OCI-LY7 (cell line): ENCODE measurements around the gene ABLIM1. TPM values are rescaled to one million over a fixed set of nuclear protein-coding genes. Genes with fewer than 3 reads are reported as not detected.

Experiments
- BruUV-seq: library from RNA; stranded (reverse); fragments of 400-500 nt; replicated peaks from 2 replicates; lab custom pipeline; 2021; lab: Mats Ljungman, UMichigan
- CTCF ChIA-PET: fragments of 300-600 bp; sonication (Branson Sonifier 250); formaldehyde crosslinking; loops from one replicate; lab custom pipeline; 2022; ENCODE audit warnings: antibody characterized with exemption; ENCODE audit not compliant: unreplicated experiment; lab: Charles Lee
- POLR2A ChIA-PET: fragments of 300-600 bp; sonication (Branson Sonifier 250); formaldehyde crosslinking; loops from one replicate; lab custom pipeline; 2022; ENCODE audit warnings: antibody characterized with exemption; lab: Charles Lee
- DNase-seq: peaks from one replicate; pipeline ENCODE4 v3.0.0-alpha.2; 2015; ENCODE audit warnings: low spot score
- H2AFZ ChIP-seq: fragments of 200-600 bp; sonication (generic), shearing (Covaris generic); 2 replicates; pipeline ENCODE4 v1.6.1; 2014; ENCODE audit warnings: mild to moderate bottlenecking, antibody characterized with exemption, low read length, moderate library complexity
- H3K27ac ChIP-seq: fragments of 200-600 bp; sonication (generic); 2 replicates; pipeline ENCODE4 v1.5.1; 2014; ENCODE audit warnings: mixed run types, low read depth, mild to moderate bottlenecking, moderate library complexity, low read length, inconsistent platforms; ENCODE audit not compliant: poor library complexity, severe bottlenecking
- H3K36me3 ChIP-seq: fragments of 200-600 bp; sonication (generic); 2 replicates; pipeline ENCODE4 v1.6.1; 2014; ENCODE audit warnings: mild to moderate bottlenecking, antibody characterized with exemption, low read length, moderate library complexity, mixed read lengths; ENCODE audit not compliant: insufficient read depth
- H3K4me1 ChIP-seq: fragments of 200-600 bp; sonication (generic); 2 replicates; pipeline ENCODE4 v1.5.1; 2014; ENCODE audit warnings: mild to moderate bottlenecking, low read length; ENCODE audit not compliant: insufficient read depth, poor library complexity, severe bottlenecking
- H3K4me2 ChIP-seq: fragments of 200-600 bp; sonication (generic); 2 replicates; pipeline ENCODE4 v1.6.1; 2014; ENCODE audit warnings: mild to moderate bottlenecking, low read length
- H3K4me3 ChIP-seq: fragments of 200-600 bp; sonication (generic); 2 replicates; pipeline ENCODE4 v1.5.1; 2014; ENCODE audit warnings: mild to moderate bottlenecking, low read depth, low read length; ENCODE audit not compliant: poor library complexity, severe bottlenecking
- H3K79me2 ChIP-seq: fragments of 200-600 bp; sonication (generic); 2 replicates; pipeline ENCODE4 v1.6.1; 2016; ENCODE audit warnings: low read depth, mild to moderate bottlenecking, low read length, moderate library complexity, mixed read lengths; ENCODE audit not compliant: insufficient read depth
- H3K9me2 ChIP-seq: fragments of 200-600 bp; sonication (generic); 2 replicates; pipeline ENCODE4 v1.6.1; 2016; ENCODE audit warnings: mild to moderate bottlenecking, low read length, mixed read lengths; ENCODE audit not compliant: insufficient read depth
- H3K9me3 ChIP-seq: fragments of 200-600 bp; sonication (generic); 2 replicates; pipeline ENCODE4 v1.6.1; 2014; ENCODE audit warnings: mild to moderate bottlenecking, mixed run types, low read length, mixed read lengths
- H4K20me1 ChIP-seq: fragments of 200-600 bp; sonication (generic); 2 replicates; pipeline ENCODE4 v1.6.1; 2014; ENCODE audit warnings: mild to moderate bottlenecking, antibody characterized with exemption, low read length, moderate library complexity, mixed read lengths; ENCODE audit not compliant: insufficient read depth
- CTCF ChIP-seq: fragments of 200-600 bp; sonication (generic); conservative IDR thresholded peaks from 2 replicates; pipeline ENCODE4 v1.5.1; 2014; ENCODE audit warnings: mild to moderate bottlenecking, antibody characterized with exemption, low read length, moderate library complexity, mixed read lengths
- EZH2phosphoT487 ChIP-seq: fragments of 200-600 bp; sonication (generic); IDR thresholded peaks from 2 replicates; pipeline ENCODE4 v1.6.1; 2018; ENCODE audit warnings: low read depth, borderline replicate concordance, mild to moderate bottlenecking, mixed run types, antibody characterized with exemption, low read length, moderate library complexity, mixed read lengths
- intact Hi-C: fragments of 100-400 bp; cut with micrococcal nuclease; formaldehyde crosslinking; loops from one replicate; pipeline ENCODE4 v1.10.0; 2022; ENCODE audit not compliant: unreplicated experiment
- total RNA-seq, 2 experiments: library from RNA; depleted of rRNA in 1 of 2; stranded (reverse); fragments of >200 nt in 1 of 2; shearing (Covaris generic) in 1 of 2; gene quantifications; 2 replicates each; pipeline ENCODE4 v1.2.3, GENCODE V29; 2014 to 2022

The ABLIM1 gene
- total RNA-seq, 2 experiments from 2014 or later, result 94.2 to 268 TPM

DNA sequence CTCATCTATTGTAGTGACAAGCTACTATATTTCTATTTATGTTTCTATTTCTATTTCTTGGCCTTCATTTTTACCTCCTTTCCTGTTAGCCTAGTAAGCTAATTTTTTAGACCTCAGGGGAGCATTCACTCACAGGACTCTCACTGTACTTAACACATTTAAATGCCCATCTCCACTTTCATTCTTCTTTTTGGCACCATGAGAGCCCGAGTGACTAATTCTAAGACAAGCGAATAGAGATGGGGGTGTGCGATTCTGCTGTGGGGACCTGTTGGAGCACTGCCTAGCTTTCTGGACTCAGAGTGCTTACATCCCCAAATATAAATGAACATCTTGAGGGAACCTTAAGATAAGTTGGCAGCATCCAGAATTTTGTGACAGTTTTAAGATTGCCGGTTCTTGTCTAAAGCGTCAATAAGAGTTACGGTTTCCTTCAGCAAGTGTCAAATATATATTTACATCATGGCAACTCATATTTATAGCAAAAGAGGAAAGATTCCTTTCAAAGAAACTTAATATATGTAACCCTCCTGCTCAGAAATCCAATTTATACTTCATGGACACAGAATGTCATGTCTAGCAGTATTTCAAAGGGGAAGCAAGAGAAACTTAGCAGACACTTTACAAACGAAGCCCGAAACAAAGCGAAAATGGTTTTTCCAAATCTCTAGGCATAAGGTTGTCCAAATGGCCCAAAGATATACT is 199.7 kb downstream of the ABLIM1 start:
- intact Hi-C loops, result loop anchor here (5.0 kb wide), 1 partner anchor 156 kb away; no protein-coding TSS in a partner anchor
- BruUV-seq, result TSS peak; percentile 4
- no peaks in the 10 kb centered on the region for H4K20me1 ChIP-seq
- no peak overlapping the region for H2AFZ ChIP-seq
- no peaks in the 10 kb centered on the region for H3K9me3 ChIP-seq
- TF ChIP-seq CTCF (no peak), EZH2phosphoT487 (no peak)
- H3K36me3 ChIP-seq, result peaks cover 92% of the 10 kb centered on the region
- ChIA-PET CTCF (no interaction called here), POLR2A (interaction anchor here (0.6 to 1.6 kb wide), 2 partner anchors 83 to 275 kb away, joined by 3 read pairs; no protein-coding TSS in a partner anchor)
- no peak overlapping the region for H3K4me3 ChIP-seq
- H3K79me2 ChIP-seq, result no peaks in the 10 kb centered on the region
- no peak overlapping the region for H3K4me2 ChIP-seq
- H3K27ac ChIP-seq, result no peak overlapping the region
- H3K9me2 ChIP-seq, result no peaks in the 10 kb centered on the region
- no peak for DNase-seq
- no peaks in the 10 kb centered on the region for H3K4me1 ChIP-seq

DNA sequence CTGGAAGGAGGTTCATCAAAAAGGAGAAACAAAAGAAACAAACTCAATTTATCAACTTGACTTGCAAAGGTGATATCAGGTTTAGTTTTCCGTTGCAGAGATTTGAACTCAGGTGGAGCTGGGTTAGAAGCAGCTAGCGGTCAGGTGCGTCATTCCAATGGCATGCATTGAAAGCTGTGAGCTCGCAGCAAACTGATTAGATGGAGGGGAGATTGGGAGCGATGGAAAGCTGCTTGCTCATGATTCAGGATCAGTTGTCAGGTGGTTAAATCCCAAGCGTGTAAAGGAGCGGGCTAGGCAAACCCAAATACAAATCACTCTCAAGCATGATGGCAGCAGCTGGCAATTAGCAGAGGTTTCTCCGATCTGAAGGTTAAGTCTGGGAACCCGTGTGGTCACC is 204.5 kb downstream of the ABLIM1 start:
- Histone ChIP-seq H3K4me1 (no peaks in the 10 kb centered on the region), H3K9me2 (no peaks in the 10 kb centered on the region), H3K4me3 (no peak overlapping the region), H4K20me1 (no peaks in the 10 kb centered on the region), H3K79me2 (no peaks in the 10 kb centered on the region), H2AFZ (no peak overlapping the region), H3K9me3 (no peaks in the 10 kb centered on the region), H3K36me3 (peaks cover 92% of the 10 kb centered on the region), H3K4me2 (no peak overlapping the region), H3K27ac (no peak overlapping the region)
- no peak for TF ChIP-seq EZH2phosphoT487
- no peak for TF ChIP-seq CTCF
- BruUV-seq, result no TSS peak
- POLR2A ChIA-PET, result no interaction called here
- CTCF ChIA-PET, result no interaction called here
- intact Hi-C loops, result no loop called here
- no peak for DNase-seq

GRCh38 chr10:114448897-114449296 is 209.2 kb downstream of the ABLIM1 start:
- H3K9me2 ChIP-seq, result no peaks in the 10 kb centered on the region
- BruUV-seq, result no TSS peak
- DNase-seq, result no peak
- no peak overlapping the region for H3K27ac ChIP-seq
- no peak overlapping the region for H3K4me3 ChIP-seq
- CTCF ChIA-PET, result no interaction called here
- TF ChIP-seq CTCF (no peak), EZH2phosphoT487 (no peak)
- no peak overlapping the region for H2AFZ ChIP-seq
- H3K36me3 ChIP-seq, result peaks cover 95% of the 10 kb centered on the region
- intact Hi-C loops, result no loop called here
- no peak overlapping the region for H3K4me2 ChIP-seq
- H3K9me3 ChIP-seq, result no peaks in the 10 kb centered on the region
- no peaks in the 10 kb centered on the region for H3K4me1 ChIP-seq
- H3K79me2 ChIP-seq, result no peaks in the 10 kb centered on the region
- POLR2A ChIA-PET, result interaction anchor here (1.3 kb wide), 1 partner anchor 14 kb away, joined by 3 read pairs; no protein-coding TSS in a partner anchor
- H4K20me1 ChIP-seq, result no peaks in the 10 kb centered on the region
